ACC112 (cell line): Measurements from ENCODE around the gene IL19.

ENCODE experiments used
- H2AFZ ChIP-seq: fragments of 200-600 bp; sonication (generic); one replicate; pipeline ENCODE4 v1.6.0; 2017; ENCODE audit warnings: antibody characterized with exemption, low read length; ENCODE audit not compliant: unreplicated experiment
- H3K27ac ChIP-seq: fragments of 200-600 bp; sonication (generic); 2 replicates; pipeline ENCODE4 v1.5.1; 2014; ENCODE audit warnings: low read depth, mild to moderate bottlenecking, antibody characterized with exemption, low read length, moderate library complexity
- H3K27me3 ChIP-seq: fragments of 200-600 bp; sonication (generic); 2 replicates; pipeline ENCODE4 v1.6.1; 2014; ENCODE audit warnings: mild to moderate bottlenecking, antibody characterized with exemption, low read length, moderate library complexity, mixed read lengths; ENCODE audit not compliant: insufficient read depth
- H3K36me3 ChIP-seq: fragments of 200-600 bp; sonication (generic); 2 replicates; pipeline ENCODE4 v1.6.1; 2016; ENCODE audit warnings: mild to moderate bottlenecking, antibody characterized with exemption, low read length, moderate library complexity, mixed read lengths; ENCODE audit not compliant: insufficient read depth
- H3K4me1 ChIP-seq: fragments of 200-600 bp; sonication (generic); one replicate; pipeline ENCODE4 v1.6.1; 2016; ENCODE audit warnings: low read length, mixed read lengths; ENCODE audit not compliant: insufficient read depth, unreplicated experiment, control insufficient read depth
- H3K4me3 ChIP-seq: fragments of 200-600 bp; sonication (generic); 2 replicates; pipeline ENCODE4 v1.5.1; 2014; ENCODE audit warnings: mild to moderate bottlenecking, low read depth, low read length
- H3K79me2 ChIP-seq: fragments of 200-600 bp; sonication (generic); one replicate; pipeline ENCODE4 v1.6.0; 2016; ENCODE audit warnings: low read length; ENCODE audit not compliant: control insufficient read depth, unreplicated experiment, insufficient read depth

Gene IL19

GRCh38 chr1:206800891-206801290, 30.3 kb downstream of the IL19 start:
- Histone ChIP-seq H3K4me1 (no peaks in the 10 kb centered on the region), H3K27me3 (peaks cover 29% of the 10 kb centered on the region; the same call in 1 of the 2 replicates), H3K79me2 (no peaks in the 10 kb centered on the region), H3K4me3 (no peak overlapping the region), H3K36me3 (no peaks in the 10 kb centered on the region), H3K27ac (no peak overlapping the region), H2AFZ (no peak overlapping the region)

DNA sequence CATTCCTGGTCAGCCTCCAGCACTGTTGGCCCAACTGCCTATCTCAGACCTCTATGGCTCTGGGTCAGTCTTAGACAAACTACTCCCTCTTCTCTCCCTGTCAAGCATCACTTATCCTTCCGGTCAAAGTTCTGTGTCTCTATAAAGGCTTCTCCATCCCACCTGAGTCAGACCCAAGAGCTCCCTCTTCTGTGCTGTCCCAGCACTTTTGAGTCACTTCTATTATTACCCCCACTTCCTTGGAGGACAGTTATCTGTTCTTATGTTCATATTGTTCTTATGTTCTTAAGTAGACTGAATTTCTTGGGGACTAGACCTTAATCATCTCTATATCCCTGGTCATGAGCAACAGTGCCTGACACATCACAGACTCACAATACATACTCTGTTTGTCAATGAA, 30.9 kb downstream of the IL19 start:
- no peaks in the 10 kb centered on the region for H3K36me3 ChIP-seq
- H3K27me3 ChIP-seq: peaks cover 31% of the 10 kb centered on the region; the same call in 1 of the 2 replicates
- H3K4me1 ChIP-seq: no peaks in the 10 kb centered on the region

DNA sequence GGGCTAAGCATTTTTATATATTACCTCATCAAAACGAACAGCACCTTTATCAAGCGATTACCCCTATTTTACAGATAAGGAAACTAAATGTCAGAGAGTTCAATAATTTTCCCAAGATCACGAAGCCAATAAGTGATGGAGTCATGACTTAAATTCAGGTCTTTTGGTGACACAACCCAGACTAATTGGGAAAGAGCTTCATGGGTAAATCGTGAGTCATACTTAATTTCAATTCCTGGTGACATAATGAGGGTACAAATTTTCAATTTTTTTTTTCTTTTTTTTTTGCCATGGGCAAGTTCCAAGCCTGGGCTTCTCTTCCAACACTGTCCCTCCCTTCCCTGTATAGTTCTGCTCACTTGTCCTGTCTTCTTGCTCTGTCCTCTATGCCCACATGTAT, 31.8 kb downstream of the IL19 start:
- no peak overlapping the region for H3K4me3 ChIP-seq

More for the DNA sequence above, 30.9 kb downstream of the IL19 start:
- no peaks in the 10 kb centered on the region for H3K79me2 ChIP-seq
- H2AFZ ChIP-seq: no peak overlapping the region
- H3K27ac ChIP-seq: no peak overlapping the region
- H3K4me3 ChIP-seq: no peak overlapping the region

DNA sequence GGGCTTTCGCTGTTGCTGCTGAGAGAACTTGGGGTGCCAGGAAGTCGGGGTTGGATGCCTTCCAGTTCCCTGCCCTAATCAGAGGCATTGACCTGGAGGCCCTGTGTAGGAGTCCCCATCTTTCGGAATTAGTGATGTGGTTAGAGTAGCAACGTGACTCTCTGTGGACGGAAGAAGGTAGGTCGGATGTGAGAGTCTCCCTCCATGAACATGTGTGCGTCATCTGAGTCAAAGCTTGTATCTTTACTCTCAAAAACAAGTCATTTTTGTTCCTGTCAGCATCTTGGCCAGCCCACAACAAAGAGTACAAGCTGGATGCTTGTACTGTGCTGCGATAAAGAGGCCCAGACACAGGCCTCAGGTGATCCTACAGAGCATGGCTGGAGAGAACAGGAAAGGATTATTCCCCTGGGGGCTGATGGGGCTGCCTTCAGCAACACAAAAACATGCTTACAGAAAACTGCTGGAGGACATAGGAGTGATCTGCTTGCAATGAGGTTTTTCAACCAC, 32.7 kb downstream of the IL19 start:
- H2AFZ ChIP-seq: no peak overlapping the region
- H3K27ac ChIP-seq: no peak overlapping the region
- no peaks in the 10 kb centered on the region for H3K79me2 ChIP-seq
- no peak overlapping the region for H3K4me3 ChIP-seq
- H3K36me3 ChIP-seq: no peaks in the 10 kb centered on the region
- H3K4me1 ChIP-seq: no peaks in the 10 kb centered on the region
- H3K27me3 ChIP-seq: peaks cover 31% of the 10 kb centered on the region; the same call in 1 of the 2 replicates

More for the DNA sequence above, 31.8 kb downstream of the IL19 start:
- Histone ChIP-seq H3K36me3 (no peaks in the 10 kb centered on the region), H2AFZ (no peak overlapping the region), H3K4me1 (no peaks in the 10 kb centered on the region), H3K79me2 (no peaks in the 10 kb centered on the region), H3K27me3 (peaks cover 31% of the 10 kb centered on the region; the same call in 1 of the 2 replicates), H3K27ac (no peak overlapping the region)

GRCh38 chr1:206804156-206804737, 33.7 kb downstream of the IL19 start:
- no peak overlapping the region for H3K4me3 ChIP-seq

GRCh38 chr1:206805357-206805756, 34.8 kb downstream of the IL19 start:
- Histone ChIP-seq H2AFZ (no peak overlapping the region), H3K79me2 (no peaks in the 10 kb centered on the region), H3K4me1 (no peaks in the 10 kb centered on the region), H3K36me3 (no peaks in the 10 kb centered on the region), H3K27ac (no peak overlapping the region), H3K4me3 (no peak overlapping the region), H3K27me3 (peaks cover 22% of the 10 kb centered on the region; the same call in 1 of the 2 replicates)

More at GRCh38 chr1:206804156-206804737, 33.7 kb downstream of the IL19 start:
- Histone ChIP-seq H3K4me1 (no peaks in the 10 kb centered on the region), H3K36me3 (no peaks in the 10 kb centered on the region), H3K27ac (no peak overlapping the region), H3K27me3 (peaks cover 28% of the 10 kb centered on the region; the same call in 1 of the 2 replicates), H2AFZ (no peak overlapping the region), H3K79me2 (no peaks in the 10 kb centered on the region)

- Histone ChIP-seq H3K79me2 (no peaks in the 10 kb centered on the region), H3K27me3 (peaks cover 30% of the 10 kb centered on the region; the same call in 1 of the 2 replicates), H3K27ac (no peak overlapping the region), H3K4me3 (no peak overlapping the region), H2AFZ (no peak overlapping the region), H3K36me3 (no peaks in the 10 kb centered on the region), H3K4me1 (no peaks in the 10 kb centered on the region)
These were observed 38.0 kb downstream of the IL19 start for GRCh38 chr1:206808615-206809014.

GRCh38 chr1:206809504-206810084, 39.0 kb downstream of the IL19 start:
- Histone ChIP-seq H3K4me3 (no peak overlapping the region), H3K36me3 (no peaks in the 10 kb centered on the region), H2AFZ (no peak overlapping the region), H3K79me2 (no peaks in the 10 kb centered on the region), H3K4me1 (no peaks in the 10 kb centered on the region), H3K27ac (no peak overlapping the region), H3K27me3 (peaks cover 23% of the 10 kb centered on the region; the same call in 1 of the 2 replicates)

DNA sequence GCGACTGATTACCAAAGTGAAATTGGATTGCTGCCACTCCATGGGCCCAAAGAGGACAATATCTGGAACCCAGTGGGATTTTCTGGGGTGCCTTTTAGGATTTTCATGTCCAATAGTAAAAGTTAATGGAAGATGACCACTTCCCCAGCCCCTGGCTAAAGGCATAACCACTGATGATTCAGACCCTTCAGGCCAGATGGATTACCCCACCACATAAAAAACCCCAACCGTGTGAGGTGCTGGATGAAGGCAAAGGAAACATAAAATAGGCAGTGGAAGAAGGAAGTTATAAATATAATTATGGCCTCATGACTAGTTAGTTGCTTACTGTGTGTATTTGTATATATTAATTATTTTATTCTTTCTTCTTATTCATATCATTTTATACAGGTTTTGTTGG, 41.9 kb downstream of the IL19 start:
- H3K4me1 ChIP-seq: peaks cover 4% of the 10 kb centered on the region
- no peak overlapping the region for H2AFZ ChIP-seq
- H3K79me2 ChIP-seq: no peaks in the 10 kb centered on the region
- 0 out of 2 replicates have a peak, but pooled peaks cover 8% of the 10 kb centered on the region for H3K27me3 ChIP-seq
- H3K27ac ChIP-seq: no peak overlapping the region
- H3K36me3 ChIP-seq: no peaks in the 10 kb centered on the region
- no peak overlapping the region for H3K4me3 ChIP-seq

- H3K4me3 ChIP-seq: no peak overlapping the region
- 0 out of 2 replicates have a peak, but pooled peaks cover 8% of the 10 kb centered on the region for H3K27me3 ChIP-seq
- no peaks in the 10 kb centered on the region for H3K36me3 ChIP-seq
- H3K4me1 ChIP-seq: peaks cover 4% of the 10 kb centered on the region
- H2AFZ ChIP-seq: no peak overlapping the region
- no peak overlapping the region for H3K27ac ChIP-seq
- H3K79me2 ChIP-seq: no peaks in the 10 kb centered on the region
These were observed 44.3 kb downstream of the IL19 start for GRCh38 chr1:206814716-206815341.
